Mesothelial cell of epicardium (in vitro differentiated cells): ENCODE results near the gene CTNNB1. TPM values are rescaled to one million over a fixed set of nuclear protein-coding genes. Genes with fewer than 3 reads are reported as not detected.
A peak's percentile ranks its signal among the peaks of the same experiment; 100 is the strongest.

Experiments used
- DNase-seq, 2 experiments: peaks; one replicate each; pipeline ENCODE4 v3.0.0; 2021; ENCODE audit warnings: low spot score in 2 of 2; ENCODE audit not compliant: unreplicated experiment in 2 of 2
- H3K27ac Mint-ChIP-seq: 2 replicates; pipeline ENCODE4 v1.8.0; 2021; ENCODE audit warnings: mixed read lengths
- H3K27me3 Mint-ChIP-seq: 2 replicates; pipeline ENCODE4 v1.8.0; 2021; ENCODE audit warnings: low read depth, mixed read lengths
- H3K36me3 Mint-ChIP-seq: 2 replicates; pipeline ENCODE4 v1.8.0; 2021; ENCODE audit warnings: mixed read lengths
- H3K4me1 Mint-ChIP-seq: 2 replicates; pipeline ENCODE4 v1.8.0; 2021; ENCODE audit warnings: mixed read lengths
- H3K4me3 Mint-ChIP-seq: 2 replicates; pipeline ENCODE4 v1.8.0; 2021; ENCODE audit warnings: mild to moderate bottlenecking, moderate library complexity, mixed read lengths
- H3K9me3 Mint-ChIP-seq: 2 replicates; pipeline ENCODE4 v1.8.0; 2021; ENCODE audit warnings: mixed read lengths
- total RNA-seq: library from RNA; stranded (reverse); gene quantifications from 3 replicates; pipeline ENCODE4 v1.2.1, GENCODE V29; 2021
- TF ChIP-seq, protein P1 (sequence below): fragments of 200-600 bp; sonication (generic); IDR thresholded peaks from one replicate; pipeline ENCODE4 v1.5.0; 2021; ENCODE audit warnings: antibody characterized with exemption; ENCODE audit not compliant: unreplicated experiment

Gene CTNNB1
- total RNA-seq, 1 donor from 2014 or later: 545 TPM

GRCh38 chr3:41209646-41210045, 10.3 kb downstream of the CTNNB1 start:
- TF ChIP-seq, protein P1, sequence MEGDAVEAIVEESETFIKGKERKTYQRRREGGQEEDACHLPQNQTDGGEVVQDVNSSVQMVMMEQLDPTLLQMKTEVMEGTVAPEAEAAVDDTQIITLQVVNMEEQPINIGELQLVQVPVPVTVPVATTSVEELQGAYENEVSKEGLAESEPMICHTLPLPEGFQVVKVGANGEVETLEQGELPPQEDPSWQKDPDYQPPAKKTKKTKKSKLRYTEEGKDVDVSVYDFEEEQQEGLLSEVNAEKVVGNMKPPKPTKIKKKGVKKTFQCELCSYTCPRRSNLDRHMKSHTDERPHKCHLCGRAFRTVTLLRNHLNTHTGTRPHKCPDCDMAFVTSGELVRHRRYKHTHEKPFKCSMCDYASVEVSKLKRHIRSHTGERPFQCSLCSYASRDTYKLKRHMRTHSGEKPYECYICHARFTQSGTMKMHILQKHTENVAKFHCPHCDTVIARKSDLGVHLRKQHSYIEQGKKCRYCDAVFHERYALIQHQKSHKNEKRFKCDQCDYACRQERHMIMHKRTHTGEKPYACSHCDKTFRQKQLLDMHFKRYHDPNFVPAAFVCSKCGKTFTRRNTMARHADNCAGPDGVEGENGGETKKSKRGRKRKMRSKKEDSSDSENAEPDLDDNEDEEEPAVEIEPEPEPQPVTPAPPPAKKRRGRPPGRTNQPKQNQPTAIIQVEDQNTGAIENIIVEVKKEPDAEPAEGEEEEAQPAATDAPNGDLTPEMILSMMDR: no peak
- Mint-ChIP-seq H3K36me3 (peaks cover 16% of the 10 kb centered on the region), H3K9me3 (peaks cover 9% of the 10 kb centered on the region), H3K4me1 (peaks cover 65% of the 10 kb centered on the region), H3K27me3 (no peaks in the 10 kb centered on the region), H3K4me3 (no peak overlapping the region), H3K27ac (no peak overlapping the region)
- no peak for DNase-seq

GRCh38 chr3:41210966-41211365, 11.7 kb downstream of the CTNNB1 start:
- peaks cover 61% of the 10 kb centered on the region for H3K4me1 Mint-ChIP-seq
- H3K36me3 Mint-ChIP-seq: peaks cover 16% of the 10 kb centered on the region
- H3K27ac Mint-ChIP-seq: no peak overlapping the region
- H3K9me3 Mint-ChIP-seq: peaks cover 9% of the 10 kb centered on the region
- TF ChIP-seq, protein P1: no peak
- no peaks in the 10 kb centered on the region for H3K27me3 Mint-ChIP-seq
- no peak overlapping the region for H3K4me3 Mint-ChIP-seq
- no peak for DNase-seq

GRCh38 chr3:41212088-41212487, 12.8 kb downstream of the CTNNB1 start:
- H3K27me3 Mint-ChIP-seq: no peaks in the 10 kb centered on the region
- DNase-seq: no peak
- H3K4me1 Mint-ChIP-seq: peaks cover 56% of the 10 kb centered on the region
- H3K27ac Mint-ChIP-seq: no peak overlapping the region
- no peak overlapping the region for H3K4me3 Mint-ChIP-seq
- TF ChIP-seq, protein P1: no peak
- peaks cover 9% of the 10 kb centered on the region for H3K9me3 Mint-ChIP-seq
- H3K36me3 Mint-ChIP-seq: peaks cover 16% of the 10 kb centered on the region

DNA sequence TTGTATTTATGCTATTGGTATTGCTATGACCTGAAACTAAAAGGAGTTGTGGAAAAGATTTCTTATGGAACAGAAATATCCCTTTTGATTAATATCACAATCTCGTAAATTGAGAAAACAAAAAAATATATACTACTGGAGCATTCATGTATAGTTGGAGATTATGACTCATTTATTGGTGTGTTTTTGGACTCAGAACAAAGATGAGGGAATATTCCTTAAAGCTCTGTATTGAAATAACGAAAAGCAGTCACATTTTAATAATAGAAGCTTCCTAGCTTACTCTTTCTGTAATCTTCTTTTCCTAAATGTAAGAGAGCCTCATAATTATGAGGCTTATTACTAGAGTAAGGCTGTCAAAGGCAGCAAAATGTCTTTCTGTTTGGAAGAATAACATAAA, 14.3 kb downstream of the CTNNB1 start:
- H3K4me3 Mint-ChIP-seq: no peak overlapping the region
- peaks cover 52% of the 10 kb centered on the region for H3K4me1 Mint-ChIP-seq
- peaks cover 9% of the 10 kb centered on the region for H3K9me3 Mint-ChIP-seq
- no peaks in the 10 kb centered on the region for H3K27me3 Mint-ChIP-seq
- peak overlapping the region; percentile 13 for H3K27ac Mint-ChIP-seq
- no peak for DNase-seq
- TF ChIP-seq, protein P1: no peak
- peaks cover 16% of the 10 kb centered on the region for H3K36me3 Mint-ChIP-seq

DNA sequence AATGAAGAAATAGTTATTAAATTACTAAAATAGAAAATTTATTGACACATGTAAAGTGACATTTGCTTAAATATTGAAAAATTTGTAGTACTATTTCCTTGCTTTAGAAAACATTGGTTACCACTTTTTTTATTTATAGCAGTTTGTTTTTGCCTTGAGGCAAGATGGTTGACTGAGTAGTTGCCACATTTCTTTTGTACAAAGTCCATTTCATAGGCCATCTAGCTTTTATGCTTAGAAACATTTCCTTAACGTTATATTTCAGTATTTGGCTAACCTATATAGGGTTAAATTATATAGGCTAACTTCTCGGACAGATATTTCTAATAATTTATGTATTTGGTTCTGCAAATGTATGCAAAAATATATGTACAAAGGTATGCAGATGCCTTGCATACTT, 17.1 kb downstream of the CTNNB1 start:
- Mint-ChIP-seq H3K27me3 (no peaks in the 10 kb centered on the region), H3K4me1 (peaks cover 60% of the 10 kb centered on the region), H3K9me3 (peaks cover 5% of the 10 kb centered on the region), H3K36me3 (peaks cover 8% of the 10 kb centered on the region), H3K4me3 (no peak overlapping the region), H3K27ac (no peak overlapping the region)
- TF ChIP-seq, protein P1: no peak
- no peak for DNase-seq

GRCh38 chr3:41216993-41217392, 17.7 kb downstream of the CTNNB1 start:
- Mint-ChIP-seq H3K9me3 (peaks cover 2% of the 10 kb centered on the region), H3K27ac (peak overlapping the region; percentile 36), H3K36me3 (peaks cover 2% of the 10 kb centered on the region), H3K4me3 (no peak overlapping the region), H3K4me1 (peaks cover 66% of the 10 kb centered on the region), H3K27me3 (no peaks in the 10 kb centered on the region)
- no peak for DNase-seq
- TF ChIP-seq, protein P1: no peak
